H9 (cell line): ENCODE measurements around the gene PROM1. TPM values are rescaled to one million over a fixed set of nuclear protein-coding genes. Genes with fewer than 3 reads are reported as not detected.

ENCODE experiments used
- DNase-seq: peaks from one replicate; pipeline ENCODE4 v3.0.0-alpha.2; 2017
- H2AFZ ChIP-seq: one replicate; pipeline ENCODE4 v1.6.1; 2013; ENCODE audit warnings: mild to moderate bottlenecking, low read length, control low read depth, moderate library complexity
- H2AK5ac ChIP-seq: 2 replicates; pipeline ENCODE4 v1.6.1; 2013; ENCODE audit warnings: low read length, control low read depth, mixed read lengths; ENCODE audit not compliant: insufficient read length
- H2BK120ac ChIP-seq: one replicate; pipeline ENCODE4 v1.6.1; 2013; ENCODE audit warnings: low read depth, mild to moderate bottlenecking, low read length, control low read depth, inconsistent platforms; ENCODE audit not compliant: poor library complexity, severe bottlenecking
- H2BK12ac ChIP-seq: 2 replicates; pipeline ENCODE4 v1.6.1; 2013; ENCODE audit warnings: low read length, control low read depth, mixed read lengths, low read depth; ENCODE audit not compliant: insufficient read length
- H2BK15ac ChIP-seq: 2 replicates; pipeline ENCODE4 v1.6.1; 2013; ENCODE audit warnings: low read depth, low read length, control low read depth
- H2BK20ac ChIP-seq: one replicate; pipeline ENCODE4 v1.6.1; 2013; ENCODE audit warnings: low read depth, mild to moderate bottlenecking, low read length, control low read depth, inconsistent platforms; ENCODE audit not compliant: poor library complexity, severe bottlenecking
- H2BK5ac ChIP-seq: 2 replicates; pipeline ENCODE4 v1.6.1; 2013; ENCODE audit warnings: low read length, control low read depth, mixed read lengths; ENCODE audit not compliant: insufficient read length
- H3K14ac ChIP-seq: 2 replicates; pipeline ENCODE4 v1.6.1; 2013; ENCODE audit warnings: low read length, control low read depth; ENCODE audit not compliant: insufficient read depth
- H3K18ac ChIP-seq: 2 replicates; pipeline ENCODE4 v1.6.1; 2013; ENCODE audit warnings: low read depth, mild to moderate bottlenecking, mixed read lengths, low read length, control low read depth; ENCODE audit not compliant: insufficient read length
- H3K23ac ChIP-seq: 2 replicates; pipeline ENCODE4 v1.6.1; 2013; ENCODE audit warnings: low read length, control low read depth, mixed read lengths, low read depth; ENCODE audit not compliant: insufficient read length
- H3K23me2 ChIP-seq: 2 replicates; pipeline ENCODE4 v1.6.1; 2013; ENCODE audit warnings: low read depth, mild to moderate bottlenecking, mixed read lengths, low read length, control low read depth; ENCODE audit not compliant: insufficient read length, poor library complexity, severe bottlenecking
- H3K27ac ChIP-seq: 2 replicates; pipeline ENCODE4 v1.5.1; 2013; ENCODE audit warnings: low read length, control low read depth, mixed read lengths, low read depth; ENCODE audit not compliant: insufficient read length
- H3K27me3 ChIP-seq: 2 replicates; pipeline ENCODE4 v1.6.1; 2013; ENCODE audit warnings: low read length, control low read depth, inconsistent platforms; ENCODE audit not compliant: insufficient read depth
- H3K4ac ChIP-seq: 2 replicates; pipeline ENCODE4 v1.6.1; 2013; ENCODE audit warnings: low read depth, mild to moderate bottlenecking, control low read depth, inconsistent platforms, low read length, moderate library complexity
- H3K4me1 ChIP-seq: 2 replicates; pipeline ENCODE4 v1.6.1; 2013; ENCODE audit warnings: low read length, control low read depth, inconsistent platforms; ENCODE audit not compliant: insufficient read depth
- H3K4me2 ChIP-seq: 2 replicates; pipeline ENCODE4 v1.6.1; 2013; ENCODE audit warnings: low read length, control low read depth, mixed read lengths; ENCODE audit not compliant: insufficient read length, insufficient read depth
- H3K56ac ChIP-seq: 2 replicates; pipeline ENCODE4 v1.6.1; 2013; ENCODE audit warnings: low read depth, mild to moderate bottlenecking, mixed read lengths, low read length, control low read depth; ENCODE audit not compliant: insufficient read length
- H3K79me1 ChIP-seq: 2 replicates; pipeline ENCODE4 v1.6.1; 2013; ENCODE audit warnings: low read depth, mild to moderate bottlenecking, moderate library complexity, low read length, control low read depth, inconsistent platforms; ENCODE audit not compliant: insufficient read depth, poor library complexity, severe bottlenecking
- H3K79me2 ChIP-seq: 2 replicates; pipeline ENCODE4 v1.6.1; 2013; ENCODE audit warnings: low read length, control low read depth, inconsistent platforms; ENCODE audit not compliant: insufficient read depth
- H3K9ac ChIP-seq: 2 replicates; pipeline ENCODE4 v1.6.1; 2013; ENCODE audit warnings: low read length, control low read depth, mixed read lengths; ENCODE audit not compliant: insufficient read length; ENCODE audit errors: extremely low read depth
- H3K9me3 ChIP-seq: one replicate; pipeline ENCODE4 v1.6.1; 2013; ENCODE audit warnings: low read depth, low read length, inconsistent platforms; ENCODE audit not compliant: control insufficient read depth
- H3T11ph ChIP-seq: one replicate; pipeline ENCODE4 v1.6.1; 2013; ENCODE audit warnings: mild to moderate bottlenecking, low read length, control low read depth, inconsistent platforms
- H4K20me1 ChIP-seq: one replicate; pipeline ENCODE4 v1.6.1; 2013; ENCODE audit not compliant: control insufficient read depth, insufficient read length, insufficient read depth
- H4K5ac ChIP-seq: 2 replicates; pipeline ENCODE4 v1.6.1; 2013; ENCODE audit warnings: low read depth, mild to moderate bottlenecking, mixed read lengths, low read length, control low read depth; ENCODE audit not compliant: insufficient read length
- H4K8ac ChIP-seq: replicated peaks from 2 replicates; pipeline ENCODE4 v1.6.1; 2013; ENCODE audit warnings: low read length, control low read depth, mixed read lengths, low read depth; ENCODE audit not compliant: insufficient read length
- H4K91ac ChIP-seq: 2 replicates; pipeline ENCODE4 v1.6.1; 2013; ENCODE audit warnings: low read depth, mild to moderate bottlenecking, moderate library complexity, mixed read lengths, low read length, control low read depth; ENCODE audit not compliant: insufficient read length
- H3K27ac Mint-ChIP-seq, 3 experiments: 2 replicates in 2 of 3; 3 replicates in 1 of 3; pipeline ENCODE4 v1.8.0; 2020 to 2021; ENCODE audit warnings: mixed read lengths in 3 of 3, mild to moderate bottlenecking in 1 of 3, moderate library complexity in 1 of 3
- H3K27me3 Mint-ChIP-seq: 2 replicates; pipeline ENCODE4 v1.8.0; 2021; ENCODE audit warnings: low read depth, mild to moderate bottlenecking, moderate library complexity, mixed read lengths
- H3K36me3 Mint-ChIP-seq, 3 experiments: 2 replicates in 2 of 3; 3 replicates in 1 of 3; pipeline ENCODE4 v1.8.0; 2020 to 2021; ENCODE audit warnings: low read depth in 3 of 3, mixed read lengths in 3 of 3; ENCODE audit not compliant: insufficient read depth in 1 of 3
- H3K4me1 Mint-ChIP-seq, 2 experiments: 2 replicates each; pipeline ENCODE4 v1.8.0; 2020; ENCODE audit warnings: mixed read lengths in 2 of 2
- H3K4me3 Mint-ChIP-seq, 2 experiments: 2 replicates in 1 of 2; 3 replicates in 1 of 2; pipeline ENCODE4 v1.8.0; 2020 to 2021; ENCODE audit warnings: mild to moderate bottlenecking in 2 of 2, mixed read lengths in 2 of 2, moderate library complexity in 1 of 2
- H3K9me3 Mint-ChIP-seq, 2 experiments: 2 replicates in 1 of 2; 3 replicates in 1 of 2; pipeline ENCODE4 v1.8.0; 2020; ENCODE audit warnings: mild to moderate bottlenecking in 2 of 2, mixed read lengths in 2 of 2, moderate library complexity in 1 of 2
- CTCF ChIP-seq: fragments of 200-600 bp; sonication (generic); conservative IDR thresholded peaks from 3 replicates; pipeline ENCODE4 v1.8.0; 2021; ENCODE audit warnings: antibody characterized with exemption, mild to moderate bottlenecking
- WGBS: extraction: QIAGEN DNeasy Blood & Tissue Kit; methylation state at CpG from one replicate; pipeline ENCODE4 v1.1.7; 2013; ENCODE audit warnings: missing lambda C conversion rate, low lambda C conversion rate, mixed read lengths; ENCODE audit not compliant: insufficient read length; ENCODE audit errors: extremely low coverage; 5-methylcytosine and 5-hydroxymethylcytosine counted together
- total RNA-seq: library from RNA; stranded (reverse); gene quantifications from 2 replicates; pipeline ENCODE4 v1.2.1, GENCODE V29; 2021

The PROM1 gene
- total RNA-seq, 1 experiment from 2014 or later, result 98.3 TPM

DNA sequence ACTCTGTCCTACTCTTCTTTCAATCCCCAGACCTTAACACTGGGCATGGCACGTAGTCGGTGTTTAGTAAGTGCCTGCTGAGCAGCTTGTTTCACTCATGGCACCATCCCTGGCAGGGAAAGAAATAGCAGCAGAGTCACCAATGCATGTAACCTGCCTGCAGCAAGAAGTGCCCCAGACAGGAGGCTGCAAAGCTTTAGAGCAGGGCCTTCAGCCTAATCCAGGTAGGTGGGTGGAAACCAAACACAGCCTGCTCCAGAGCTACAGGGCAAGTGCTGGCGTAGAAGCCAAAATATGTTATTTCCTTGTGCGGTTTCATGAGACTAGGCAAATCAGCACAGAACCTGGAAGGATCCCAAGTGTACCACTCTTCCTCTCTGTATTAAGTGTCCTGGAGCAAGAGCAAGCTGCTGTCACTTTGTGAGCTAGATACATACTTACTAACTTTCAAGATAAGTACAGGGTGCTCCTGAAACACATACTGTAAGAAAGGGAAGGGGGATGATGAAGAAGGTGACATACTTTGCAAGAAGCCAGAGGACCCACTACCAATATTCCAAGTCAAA lies 5.5 kb downstream of the PROM1 start:
- Histone ChIP-seq H2BK5ac (no peak overlapping the region), H2AK5ac (no peak overlapping the region), H2AFZ (no peak overlapping the region), H3K23ac (no peak overlapping the region), H3T11ph (no peak overlapping the region), H3K9ac (no peak overlapping the region), H4K8ac (no peak overlapping the region), H3K79me1 (peaks cover 8% of the 10 kb centered on the region), H3K4me2 (no peak overlapping the region), H3K23me2 (peaks cover 13% of the 10 kb centered on the region), H3K27ac (no peak overlapping the region), H3K79me2 (peaks cover 10% of the 10 kb centered on the region; the same call in 1 of the 2 replicates), H2BK120ac (no peak overlapping the region), H3K27me3 (peaks cover 1% of the 10 kb centered on the region; the same call in 1 of the 2 replicates), H2BK12ac (no peak overlapping the region), H3K14ac (no peak overlapping the region), H4K91ac (no peak overlapping the region), H4K5ac (no peak overlapping the region), H3K4me1 (no peaks in the 10 kb centered on the region), H3K4ac (no peak overlapping the region), H2BK20ac (no peak overlapping the region), H3K56ac (no peak overlapping the region), H3K18ac (no peak overlapping the region), H3K9me3 (no peaks in the 10 kb centered on the region), H4K20me1 (no peaks in the 10 kb centered on the region), H2BK15ac (no peak overlapping the region)
- Mint-ChIP-seq H3K36me3 (peaks cover 14 to 55% (median 38%) of the 10 kb centered on the region in 3 experiments; a peak in 6 of 7 replicates), H3K9me3 (no peaks in the 10 kb centered on the region), H3K4me1 (peaks cover 39 to 55% of the 10 kb centered on the region in 2 experiments), H3K4me3 (no peak overlapping the region), H3K27me3 (no peaks in the 10 kb centered on the region), H3K27ac (peak overlapping the region in 1 of 3 experiments; percentile 73; a peak in 1 of 7 replicates)
- no peak for DNase-seq
- no peak for TF ChIP-seq CTCF
- no CpG with 5 or more reads among the region's 4 CpGs for WGBS
